ENCODE data around the gene UPK3BL1. TPM values are rescaled to one million over a fixed set of nuclear protein-coding genes. Genes with fewer than 3 reads are reported as not detected.
"Not testable (repeated sequence)": the region's sequence is repeated elsewhere in the genome, so short reads cannot be mapped to it uniquely, and the experiment has no call there.

The UPK3BL1 gene
- total RNA-seq, 1 experiment from 2014 or later: 12.4 TPM

GRCh38 chr7:102627271-102627904 lies 15.2 kb downstream of the UPK3BL1 start:
- not testable (repeated sequence) for H3K4me1 ChIP-seq (ENCODE audit: insufficient read depth, low read length); H3T11ph ChIP-seq (ENCODE audit: low read length); H3K27me3 ChIP-seq (ENCODE audit: insufficient read depth, low read length); H4K5ac ChIP-seq (ENCODE audit: insufficient read length, low read depth, low read length); H3K27ac Mint-ChIP-seq; H2BK120ac ChIP-seq (ENCODE audit: low read depth, low read length, poor library complexity, severe bottlenecking); H2BK15ac ChIP-seq (ENCODE audit: low read depth, low read length); H3K23me2 ChIP-seq (ENCODE audit: insufficient read length, low read depth, low read length, poor library complexity, severe bottlenecking); H3K36me3 Mint-ChIP-seq (ENCODE audit: insufficient read depth in 1 of 3, low read depth in 3 of 3); H4K8ac ChIP-seq (replicated peaks; ENCODE audit: insufficient read length, low read depth, low read length); H3K4me1 Mint-ChIP-seq; H2AK5ac ChIP-seq (ENCODE audit: insufficient read length, low read length); H3K79me2 ChIP-seq (ENCODE audit: insufficient read depth, low read length); H3K18ac ChIP-seq (ENCODE audit: insufficient read length, low read depth, low read length); H3K9ac ChIP-seq (ENCODE audit: extremely low read depth, insufficient read length, low read length); H3K4me2 ChIP-seq (ENCODE audit: insufficient read depth, insufficient read length, low read length); H3K9me3 Mint-ChIP-seq; H3K23ac ChIP-seq (ENCODE audit: insufficient read length, low read depth, low read length); DNase-seq; H2BK20ac ChIP-seq (ENCODE audit: low read depth, low read length, poor library complexity, severe bottlenecking); H4K20me1 ChIP-seq (ENCODE audit: control insufficient read depth, insufficient read depth, insufficient read length); H2AFZ ChIP-seq (ENCODE audit: low read length); H3K9me3 ChIP-seq (ENCODE audit: control insufficient read depth, low read depth, low read length); H3K4ac ChIP-seq (ENCODE audit: low read depth, low read length); H2BK5ac ChIP-seq (ENCODE audit: insufficient read length, low read length); H4K91ac ChIP-seq (ENCODE audit: insufficient read length, low read depth, low read length); H3K14ac ChIP-seq (ENCODE audit: insufficient read depth, low read length); H2BK12ac ChIP-seq (ENCODE audit: insufficient read length, low read depth, low read length); H3K4me3 Mint-ChIP-seq; H3K56ac ChIP-seq (ENCODE audit: insufficient read length, low read depth, low read length); H3K27me3 Mint-ChIP-seq (ENCODE audit: low read depth); H3K27ac ChIP-seq (ENCODE audit: insufficient read length, low read depth, low read length); H3K79me1 ChIP-seq (ENCODE audit: insufficient read depth, low read depth, low read length, poor library complexity, severe bottlenecking)
- WGBS (ENCODE audit: extremely low coverage, insufficient read length, low lambda C conversion rate): no CpG with 5 or more reads among the region's 8 CpGs

GRCh38 chr7:102618122-102618521 lies 24.5 kb downstream of the UPK3BL1 start:
- H3K4me2 ChIP-seq (ENCODE audit: insufficient read depth, insufficient read length, low read length); H3K27ac ChIP-seq (ENCODE audit: insufficient read length, low read depth, low read length); H3K23me2 ChIP-seq (ENCODE audit: insufficient read length, low read depth, low read length, poor library complexity, severe bottlenecking); H2AFZ ChIP-seq (ENCODE audit: low read length); H3K9ac ChIP-seq (ENCODE audit: extremely low read depth, insufficient read length, low read length); H2BK20ac ChIP-seq (ENCODE audit: low read depth, low read length, poor library complexity, severe bottlenecking); H3K56ac ChIP-seq (ENCODE audit: insufficient read length, low read depth, low read length); H3K79me2 ChIP-seq (ENCODE audit: insufficient read depth, low read length); H3K4me1 ChIP-seq (ENCODE audit: insufficient read depth, low read length); H3K9me3 Mint-ChIP-seq; H4K91ac ChIP-seq (ENCODE audit: insufficient read length, low read depth, low read length); H3K14ac ChIP-seq (ENCODE audit: insufficient read depth, low read length); H3K79me1 ChIP-seq (ENCODE audit: insufficient read depth, low read depth, low read length, poor library complexity, severe bottlenecking); H3K27me3 ChIP-seq (ENCODE audit: insufficient read depth, low read length); H3T11ph ChIP-seq (ENCODE audit: low read length); H3K4ac ChIP-seq (ENCODE audit: low read depth, low read length); H4K5ac ChIP-seq (ENCODE audit: insufficient read length, low read depth, low read length); H3K9me3 ChIP-seq (ENCODE audit: control insufficient read depth, low read depth, low read length); H4K20me1 ChIP-seq (ENCODE audit: control insufficient read depth, insufficient read depth, insufficient read length); H2AK5ac ChIP-seq (ENCODE audit: insufficient read length, low read length); H3K4me1 Mint-ChIP-seq; DNase-seq; H3K4me3 Mint-ChIP-seq; H3K27me3 Mint-ChIP-seq (ENCODE audit: low read depth); H3K36me3 Mint-ChIP-seq (ENCODE audit: insufficient read depth in 1 of 3, low read depth in 3 of 3); H2BK15ac ChIP-seq (ENCODE audit: low read depth, low read length); H3K27ac Mint-ChIP-seq; H4K8ac ChIP-seq (replicated peaks; ENCODE audit: insufficient read length, low read depth, low read length); H2BK120ac ChIP-seq (ENCODE audit: low read depth, low read length, poor library complexity, severe bottlenecking); H2BK5ac ChIP-seq (ENCODE audit: insufficient read length, low read length); H2BK12ac ChIP-seq (ENCODE audit: insufficient read length, low read depth, low read length); H3K18ac ChIP-seq (ENCODE audit: insufficient read length, low read depth, low read length); H3K23ac ChIP-seq (ENCODE audit: insufficient read length, low read depth, low read length): not testable (repeated sequence)
- WGBS (ENCODE audit: extremely low coverage, insufficient read length, low lambda C conversion rate): no CpG with 5 or more reads among the region's 8 CpGs
